Dedifferentiated amniotic fluid mesenchymal stem cell (primary cell): Measurements from ENCODE around the gene PLD5.
"Not testable (repeated sequence)": the region's sequence is repeated elsewhere in the genome, so short reads cannot be mapped to it uniquely, and the experiment has no call there.

Experiments
- DNase-seq: peaks from one replicate; pipeline ENCODE4 v3.0.0-alpha.2; 2016; ENCODE audit errors: extremely low spot score

Gene PLD5

GRCh38 chr1:242162140-242162539 is 362.4 kb downstream of the PLD5 start:
- no peak for DNase-seq

- peak; percentile 20 for DNase-seq
Measured at GRCh38 chr1:242147096-242147976, 377.2 kb downstream of the PLD5 start.

- no peak for DNase-seq
Measured at GRCh38 chr1:242146652-242147051, 377.8 kb downstream of the PLD5 start.

- DNase-seq, result no peak
Measured at GRCh38 chr1:242140836-242141235, 383.7 kb downstream of the PLD5 start.

- no peak for DNase-seq
Measured at GRCh38 chr1:242139986-242140385, 384.5 kb downstream of the PLD5 start.

GRCh38 chr1:242139442-242139841 is 385.1 kb downstream of the PLD5 start:
- no peak for DNase-seq

GRCh38 chr1:242133796-242134195 is 390.7 kb downstream of the PLD5 start:
- DNase-seq, result no peak

- no peak for DNase-seq
Measured at GRCh38 chr1:242133351-242133750, 391.1 kb downstream of the PLD5 start.

- DNase-seq, result no peak
Measured at GRCh38 chr1:242132121-242132817, 392.2 kb downstream of the PLD5 start.

GRCh38 chr1:242128951-242129502 is 395.5 kb downstream of the PLD5 start:
- DNase-seq, result no peak

GRCh38 chr1:242120432-242120831 is 404.1 kb downstream of the PLD5 start:
- DNase-seq, result no peak

- DNase-seq, result no peak
Measured at GRCh38 chr1:242100921-242101320, 423.6 kb downstream of the PLD5 start.

GRCh38 chr1:242097283-242097682 is 427.2 kb downstream of the PLD5 start:
- not testable (repeated sequence) for DNase-seq

GRCh38 chr1:242093116-242093515 is 431.4 kb downstream of the PLD5 start:
- no peak for DNase-seq

GRCh38 chr1:242089911-242090310 is 434.6 kb downstream of the PLD5 start:
- no peak for DNase-seq

GRCh38 chr1:242088875-242089274 is 435.6 kb downstream of the PLD5 start:
- DNase-seq, result no peak

GRCh38 chr1:242086706-242087105 is 437.8 kb downstream of the PLD5 start:
- no peak for DNase-seq

- DNase-seq, result no peak
Measured at GRCh38 chr1:242086093-242086492, 438.4 kb downstream of the PLD5 start.

- no peak for DNase-seq
Measured at GRCh38 chr1:242083742-242084141, 440.8 kb downstream of the PLD5 start.

- no peak for DNase-seq
Measured at GRCh38 chr1:242081446-242081845, 443.1 kb downstream of the PLD5 start.

- no peak for DNase-seq
Measured at GRCh38 chr1:242065813-242066212, 458.7 kb downstream of the PLD5 start.

- DNase-seq, result no peak
Measured at GRCh38 chr1:242062271-242062670, 462.2 kb downstream of the PLD5 start.

GRCh38 chr1:242059976-242060375 is 464.5 kb downstream of the PLD5 start:
- no peak for DNase-seq
